Measurements from ENCODE around the gene GID8.
A peak's percentile ranks its signal among the peaks of the same experiment; 100 is the strongest.

GID8 gene

DNA sequence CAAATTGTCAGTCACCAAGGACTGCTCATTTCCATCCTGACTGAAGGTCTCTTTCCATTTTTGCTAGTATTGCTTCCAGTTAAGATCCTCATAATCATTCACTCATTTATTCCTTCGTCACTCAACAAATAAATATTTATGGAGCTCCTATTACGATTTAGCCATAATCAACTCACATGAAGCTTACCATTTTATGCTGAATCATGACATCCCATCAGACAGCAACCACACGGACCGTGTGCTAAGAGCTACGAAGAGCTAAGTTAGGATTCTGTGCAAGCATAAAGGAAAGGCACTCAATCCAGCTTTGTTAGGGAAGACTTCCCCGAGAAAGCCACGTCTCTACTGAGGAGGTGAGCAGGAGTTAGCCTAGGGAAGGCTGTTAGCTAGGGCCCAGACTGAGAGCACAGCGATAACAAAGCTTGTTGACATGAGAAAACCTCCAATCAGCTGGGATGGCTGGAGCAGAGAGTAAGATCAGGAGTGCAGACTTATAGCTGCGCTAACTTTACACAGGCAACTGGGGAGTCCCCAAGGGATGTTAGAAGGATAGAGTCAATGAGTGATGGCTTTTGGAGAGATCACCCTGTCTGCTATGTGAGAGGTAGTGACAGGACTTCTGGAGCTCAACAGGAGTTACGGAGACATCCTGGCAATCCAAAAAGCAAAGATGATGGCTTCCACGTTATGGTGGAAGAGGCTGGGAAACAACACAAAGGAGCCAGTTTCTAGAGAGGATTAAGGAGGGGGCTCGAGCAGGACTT, 2.6 kb upstream of the GID8 start:
- TF ChIP-seq, protein P1, sequence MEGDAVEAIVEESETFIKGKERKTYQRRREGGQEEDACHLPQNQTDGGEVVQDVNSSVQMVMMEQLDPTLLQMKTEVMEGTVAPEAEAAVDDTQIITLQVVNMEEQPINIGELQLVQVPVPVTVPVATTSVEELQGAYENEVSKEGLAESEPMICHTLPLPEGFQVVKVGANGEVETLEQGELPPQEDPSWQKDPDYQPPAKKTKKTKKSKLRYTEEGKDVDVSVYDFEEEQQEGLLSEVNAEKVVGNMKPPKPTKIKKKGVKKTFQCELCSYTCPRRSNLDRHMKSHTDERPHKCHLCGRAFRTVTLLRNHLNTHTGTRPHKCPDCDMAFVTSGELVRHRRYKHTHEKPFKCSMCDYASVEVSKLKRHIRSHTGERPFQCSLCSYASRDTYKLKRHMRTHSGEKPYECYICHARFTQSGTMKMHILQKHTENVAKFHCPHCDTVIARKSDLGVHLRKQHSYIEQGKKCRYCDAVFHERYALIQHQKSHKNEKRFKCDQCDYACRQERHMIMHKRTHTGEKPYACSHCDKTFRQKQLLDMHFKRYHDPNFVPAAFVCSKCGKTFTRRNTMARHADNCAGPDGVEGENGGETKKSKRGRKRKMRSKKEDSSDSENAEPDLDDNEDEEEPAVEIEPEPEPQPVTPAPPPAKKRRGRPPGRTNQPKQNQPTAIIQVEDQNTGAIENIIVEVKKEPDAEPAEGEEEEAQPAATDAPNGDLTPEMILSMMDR (IDR thresholded peaks at IDR 0.05; ENCODE audit: insufficient read depth, low read depth, low read length, missing control alignments), result no peak
- no peak overlapping the region for H3K4me3 ChIP-seq (ENCODE audit: low read length)
- DNase-seq (ENCODE audit: low read depth), result no peak

DNA sequence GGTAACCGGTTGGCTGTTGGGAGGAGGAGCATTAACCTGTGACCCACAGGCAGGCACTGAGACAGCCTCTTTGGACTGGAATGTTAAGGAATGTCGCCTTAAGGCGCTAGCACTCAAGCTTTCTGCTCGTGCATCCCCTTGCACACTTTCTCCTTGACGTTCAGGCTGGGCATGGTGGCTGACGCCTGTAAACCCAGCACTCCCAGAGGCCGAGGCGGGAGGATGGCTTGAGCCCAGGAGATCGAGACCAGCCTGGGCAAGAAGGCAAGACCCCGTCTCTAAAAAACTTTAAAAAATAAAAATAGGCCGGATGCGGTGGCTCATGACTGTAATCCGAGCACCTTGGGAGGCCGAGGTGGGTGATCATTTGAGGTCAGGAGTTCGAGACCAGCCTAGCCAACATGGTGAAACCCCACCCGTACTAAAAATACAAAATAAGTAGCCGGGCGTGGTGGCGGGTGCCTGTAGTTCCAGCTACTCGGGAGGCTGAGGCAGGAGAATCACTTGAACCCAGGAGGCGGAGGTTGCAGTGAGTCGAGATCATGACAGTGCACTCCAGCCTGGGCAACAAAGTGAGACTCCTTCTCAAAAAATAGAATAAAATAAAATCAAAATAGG, 1.9 kb upstream of the GID8 start:
- no peak for DNase-seq (ENCODE audit: low read depth)
- peak overlapping the region; percentile 93 for H3K4me3 ChIP-seq (ENCODE audit: low read length)
- TF ChIP-seq, protein P1 (IDR thresholded peaks at IDR 0.05; ENCODE audit: insufficient read depth, low read depth, low read length, missing control alignments), result no peak

DNA sequence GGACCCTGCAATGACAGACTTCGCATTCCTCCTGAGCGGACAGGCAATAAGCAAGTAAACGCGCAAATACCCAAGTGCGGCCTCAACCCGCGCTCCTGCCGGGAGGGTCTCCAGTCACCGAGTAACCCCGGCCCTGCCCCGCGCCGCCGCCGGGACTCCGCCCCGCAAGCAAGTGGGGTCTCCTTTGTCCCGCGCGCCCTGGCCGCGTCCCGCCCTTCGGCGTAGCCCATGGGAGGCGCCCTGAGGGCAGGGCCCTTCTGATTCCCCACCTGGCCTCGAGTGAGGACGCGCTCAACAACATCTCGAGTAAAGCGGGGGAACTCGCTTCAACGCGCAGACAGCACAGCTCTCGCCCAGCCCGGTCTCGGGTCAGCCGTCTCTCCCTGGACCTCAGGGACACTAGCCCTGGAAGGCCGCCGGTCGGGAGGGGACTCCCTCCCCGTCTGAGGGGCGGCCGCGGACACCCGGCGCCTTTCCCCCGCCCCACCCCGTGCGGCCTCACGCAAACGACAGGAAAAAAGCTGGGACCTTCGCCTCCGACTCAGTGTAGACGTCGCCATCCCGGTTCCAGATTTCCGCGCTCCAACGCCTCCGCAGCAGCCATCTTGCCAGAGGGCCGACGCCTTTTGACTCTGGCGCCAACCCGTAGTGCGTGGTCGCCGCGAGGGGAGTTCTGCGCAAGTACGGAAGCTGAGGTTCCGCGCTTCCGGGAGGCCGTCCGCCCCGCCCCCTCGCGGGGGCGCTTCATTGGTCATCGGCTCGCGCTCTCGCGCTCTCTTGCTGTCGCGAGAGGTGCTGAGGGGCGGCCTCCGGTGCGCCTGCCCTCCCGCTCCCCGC, 461 bp upstream of the GID8 start:
- H3K4me3 ChIP-seq (ENCODE audit: low read length), result peak overlapping the region; percentile 93
- TF ChIP-seq, protein P1 (IDR thresholded peaks at IDR 0.05; ENCODE audit: insufficient read depth, low read depth, low read length, missing control alignments), result no peak
- peak; percentile 97 for DNase-seq (ENCODE audit: low read depth)

DNA sequence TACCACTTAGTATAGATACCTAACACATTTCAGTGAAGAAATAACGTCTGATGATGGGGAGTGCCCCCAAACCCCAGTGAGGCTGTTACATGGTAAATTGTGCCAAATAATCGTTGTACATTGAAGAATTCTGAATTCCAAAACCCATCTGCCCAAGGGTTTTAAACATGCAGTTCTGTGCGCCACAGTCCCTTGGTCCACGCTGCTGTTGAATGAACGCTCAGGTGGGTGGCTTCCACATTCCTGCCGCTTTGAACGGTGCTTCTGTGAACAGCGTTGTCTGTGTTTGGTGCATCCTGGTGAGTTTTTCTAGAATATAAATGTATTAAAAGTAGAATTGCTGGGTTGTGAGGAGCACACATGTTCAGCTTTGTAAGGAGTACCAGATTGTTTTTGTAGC, 2.9 kb downstream of the GID8 start:
- no peak overlapping the region for H3K4me3 ChIP-seq (ENCODE audit: low read length)
- TF ChIP-seq, protein P1 (IDR thresholded peaks at IDR 0.05; ENCODE audit: insufficient read depth, low read depth, low read length, missing control alignments), result no peak
- no peak for DNase-seq (ENCODE audit: low read depth)

DNA sequence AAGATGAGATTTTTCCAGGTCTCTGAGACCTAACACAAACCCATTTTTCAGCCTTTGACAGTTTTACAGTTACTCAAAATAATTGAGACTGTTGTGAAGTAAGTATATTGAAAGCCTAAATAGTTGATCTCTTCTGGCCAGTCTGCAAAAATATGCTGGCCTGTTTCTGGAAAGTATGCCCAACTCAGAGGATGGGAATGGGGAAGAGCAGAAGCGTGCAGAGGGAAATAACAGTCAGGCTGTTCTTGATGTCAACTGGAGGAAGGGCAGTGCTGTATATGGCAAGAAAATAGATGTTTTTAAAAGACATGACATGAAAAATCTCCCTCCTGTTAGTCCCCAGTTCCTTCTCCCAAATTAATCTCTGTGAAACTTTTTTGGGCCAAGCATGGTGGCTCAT, 3.8 kb downstream of the GID8 start:
- DNase-seq (ENCODE audit: low read depth), result no peak
- TF ChIP-seq, protein P1 (IDR thresholded peaks at IDR 0.05; ENCODE audit: insufficient read depth, low read depth, low read length, missing control alignments), result no peak

DNA sequence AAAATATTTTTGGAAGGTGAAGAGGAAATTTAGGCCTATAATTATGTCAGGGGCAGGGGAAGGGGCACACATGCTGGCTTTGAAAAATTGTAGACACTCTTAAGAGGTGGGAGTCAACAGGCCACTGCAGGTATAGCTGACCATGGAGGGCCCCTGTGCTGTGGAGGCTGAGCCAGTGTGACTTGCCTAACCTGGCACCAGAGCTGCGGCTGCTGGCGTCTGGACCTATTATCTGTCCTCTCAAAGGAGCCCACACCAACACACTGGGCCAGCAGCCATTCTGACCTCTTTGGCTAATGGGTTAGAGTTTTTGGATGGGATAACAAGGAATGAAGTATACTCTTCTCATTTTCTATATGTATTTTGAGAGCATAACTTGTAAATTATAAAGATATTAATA, 4.5 kb downstream of the GID8 start:
- no peak for DNase-seq (ENCODE audit: low read depth)
- H3K4me3 ChIP-seq (ENCODE audit: low read length), result no peak overlapping the region
- TF ChIP-seq, protein P1 (IDR thresholded peaks at IDR 0.05; ENCODE audit: insufficient read depth, low read depth, low read length, missing control alignments), result no peak

More for the DNA sequence above, 3.8 kb downstream of the GID8 start:
- no peak overlapping the region for H3K4me3 ChIP-seq (ENCODE audit: low read length)

All from epithelial cell of esophagus (primary cell).